ENCODE data around the gene CACNA1C. TPM values are rescaled to one million over a fixed set of nuclear protein-coding genes. Genes with fewer than 3 reads are reported as not detected.

CACNA1C gene
- total RNA-seq, 2 experiments from 2014 or later, result 0.69 to 1.4 TPM

DNA sequence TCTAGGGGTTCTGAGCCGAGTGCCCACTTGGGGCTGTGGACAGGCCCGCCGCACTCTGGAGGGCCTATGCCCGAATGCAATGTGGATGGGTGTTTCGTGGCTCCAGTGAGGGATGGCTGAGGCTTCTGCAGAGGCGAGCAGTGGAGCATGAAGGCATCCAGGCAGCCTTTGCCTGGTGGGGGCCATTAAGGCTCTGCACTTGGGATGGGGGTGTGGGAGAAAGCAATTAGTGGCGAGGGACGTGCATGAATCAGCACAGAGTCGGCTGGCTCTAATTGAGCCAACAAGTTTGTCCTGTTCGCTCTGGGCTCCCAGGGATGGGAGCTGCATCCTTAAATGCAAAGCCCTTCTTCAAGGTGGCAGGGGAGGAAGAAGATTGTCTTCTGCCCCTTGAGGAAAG is 395.1 kb downstream of the CACNA1C start:
- no peak overlapping the region for H3K27ac ChIP-seq (ENCODE audit: low read depth, low read length, poor library complexity, severe bottlenecking)
- no peaks in the 10 kb centered on the region for H3K9me3 ChIP-seq (ENCODE audit: low read length)
- H3K9me2 ChIP-seq (ENCODE audit: insufficient read depth, low read length), result no peaks in the 10 kb centered on the region
- no peak overlapping the region for H3K4me3 ChIP-seq (ENCODE audit: low read depth, low read length, poor library complexity, severe bottlenecking)
- no TSS peak for BruUV-seq (replicated peaks)
- ChIA-PET POLR2A (no interaction called here), CTCF (ENCODE audit: unreplicated experiment) (no interaction called here)
- no peaks in the 10 kb centered on the region for H3K79me2 ChIP-seq (ENCODE audit: insufficient read depth, low read depth, low read length)
- DNase-seq (ENCODE audit: low spot score), result no peak
- no peaks in the 10 kb centered on the region for H3K36me3 ChIP-seq (ENCODE audit: insufficient read depth, low read length)
- intact Hi-C loops (cut with micrococcal nuclease; ENCODE audit: unreplicated experiment), result no loop called here
- TF ChIP-seq EZH2phosphoT487 (IDR thresholded peaks at IDR 0.05; ENCODE audit: borderline replicate concordance, low read depth, low read length), result no peak
- TF ChIP-seq CTCF (conservative IDR thresholded peaks at IDR 0.05; ENCODE audit: low read length), result no peak
- H4K20me1 ChIP-seq (ENCODE audit: insufficient read depth, low read length), result no peaks in the 10 kb centered on the region
- no peak overlapping the region for H3K4me2 ChIP-seq (ENCODE audit: low read length)
- H3K4me1 ChIP-seq (ENCODE audit: insufficient read depth, low read length, poor library complexity, severe bottlenecking), result no peaks in the 10 kb centered on the region
- H2AFZ ChIP-seq (ENCODE audit: low read length), result no peak overlapping the region

DNA sequence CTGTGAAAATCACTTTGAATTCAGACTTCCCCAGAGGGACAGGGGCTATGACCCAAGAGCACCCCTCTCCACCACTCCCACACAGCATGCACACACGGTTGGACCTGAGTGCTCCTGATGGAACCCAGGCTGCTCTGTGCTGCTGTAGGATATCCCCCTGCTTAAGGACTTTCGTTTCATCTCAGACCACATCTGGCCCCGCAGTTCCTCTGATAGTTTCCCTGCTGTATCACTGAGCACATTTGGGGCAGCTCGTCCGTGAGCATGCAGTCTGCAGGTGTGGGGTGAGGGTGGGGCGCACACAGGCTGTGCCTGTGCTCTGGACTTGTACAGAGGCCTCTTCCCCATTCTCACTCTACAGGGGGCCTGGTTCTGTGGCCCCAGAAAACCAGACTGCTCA is 396.8 kb downstream of the CACNA1C start:
- Histone ChIP-seq H3K4me1 (ENCODE audit: insufficient read depth, low read length, poor library complexity, severe bottlenecking) (peaks cover 3% of the 10 kb centered on the region), H3K9me2 (ENCODE audit: insufficient read depth, low read length) (no peaks in the 10 kb centered on the region), H3K4me3 (ENCODE audit: low read depth, low read length, poor library complexity, severe bottlenecking) (no peak overlapping the region), H3K79me2 (ENCODE audit: insufficient read depth, low read depth, low read length) (no peaks in the 10 kb centered on the region), H4K20me1 (ENCODE audit: insufficient read depth, low read length) (no peaks in the 10 kb centered on the region), H3K4me2 (ENCODE audit: low read length) (no peak overlapping the region), H3K27ac (ENCODE audit: low read depth, low read length, poor library complexity, severe bottlenecking) (no peak overlapping the region), H3K9me3 (ENCODE audit: low read length) (no peaks in the 10 kb centered on the region), H3K36me3 (ENCODE audit: insufficient read depth, low read length) (no peaks in the 10 kb centered on the region), H2AFZ (ENCODE audit: low read length) (no peak overlapping the region)
- CTCF ChIA-PET (ENCODE audit: unreplicated experiment), result no interaction called here
- POLR2A ChIA-PET, result no interaction called here
- BruUV-seq (replicated peaks), result no TSS peak
- intact Hi-C loops (cut with micrococcal nuclease; ENCODE audit: unreplicated experiment), result no loop called here
- no peak for TF ChIP-seq EZH2phosphoT487 (IDR thresholded peaks at IDR 0.05; ENCODE audit: borderline replicate concordance, low read depth, low read length)
- TF ChIP-seq CTCF (conservative IDR thresholded peaks at IDR 0.05; ENCODE audit: low read length), result no peak
- DNase-seq (ENCODE audit: low spot score), result no peak

- peaks cover 3% of the 10 kb centered on the region for H3K4me1 ChIP-seq (ENCODE audit: insufficient read depth, low read length, poor library complexity, severe bottlenecking)
- H3K27ac ChIP-seq (ENCODE audit: low read depth, low read length, poor library complexity, severe bottlenecking), result no peak overlapping the region
- DNase-seq (ENCODE audit: low spot score), result no peak
- ChIA-PET CTCF (ENCODE audit: unreplicated experiment) (no interaction called here), POLR2A (interaction anchor here (0.8 kb wide), 1 partner anchor 866 kb away, joined by 5 read pairs; no protein-coding TSS in a partner anchor)
- TF ChIP-seq CTCF (conservative IDR thresholded peaks at IDR 0.05; ENCODE audit: low read length) (no peak), EZH2phosphoT487 (IDR thresholded peaks at IDR 0.05; ENCODE audit: borderline replicate concordance, low read depth, low read length) (no peak)
- no peaks in the 10 kb centered on the region for H4K20me1 ChIP-seq (ENCODE audit: insufficient read depth, low read length)
- BruUV-seq (replicated peaks), result no TSS peak
- H2AFZ ChIP-seq (ENCODE audit: low read length), result no peak overlapping the region
- H3K4me2 ChIP-seq (ENCODE audit: low read length), result no peak overlapping the region
- intact Hi-C loops (cut with micrococcal nuclease; ENCODE audit: unreplicated experiment), result no loop called here
- H3K79me2 ChIP-seq (ENCODE audit: insufficient read depth, low read depth, low read length), result no peaks in the 10 kb centered on the region
- H3K4me3 ChIP-seq (ENCODE audit: low read depth, low read length, poor library complexity, severe bottlenecking), result no peak overlapping the region
- H3K9me2 ChIP-seq (ENCODE audit: insufficient read depth, low read length), result no peaks in the 10 kb centered on the region
- H3K9me3 ChIP-seq (ENCODE audit: low read length), result no peaks in the 10 kb centered on the region
- no peaks in the 10 kb centered on the region for H3K36me3 ChIP-seq (ENCODE audit: insufficient read depth, low read length)
Observed at GRCh38 chr12:2450553-2450952, 397.8 kb downstream of the CACNA1C start.
